Embryonic facial prominence (tissue), 1 donor: ENCODE data around the gene EEPD1.
A peak's percentile ranks its signal among the peaks of the same experiment; 100 is the strongest.
"Not testable (repeated sequence)": the region's sequence is repeated elsewhere in the genome, so short reads cannot be mapped to it uniquely, and the experiment has no call there.

Experiments
- DNase-seq: peaks from one replicate; pipeline ENCODE4 v3.0.0-alpha.2; 2016; ENCODE audit errors: extremely low spot score

Gene EEPD1

DNA sequence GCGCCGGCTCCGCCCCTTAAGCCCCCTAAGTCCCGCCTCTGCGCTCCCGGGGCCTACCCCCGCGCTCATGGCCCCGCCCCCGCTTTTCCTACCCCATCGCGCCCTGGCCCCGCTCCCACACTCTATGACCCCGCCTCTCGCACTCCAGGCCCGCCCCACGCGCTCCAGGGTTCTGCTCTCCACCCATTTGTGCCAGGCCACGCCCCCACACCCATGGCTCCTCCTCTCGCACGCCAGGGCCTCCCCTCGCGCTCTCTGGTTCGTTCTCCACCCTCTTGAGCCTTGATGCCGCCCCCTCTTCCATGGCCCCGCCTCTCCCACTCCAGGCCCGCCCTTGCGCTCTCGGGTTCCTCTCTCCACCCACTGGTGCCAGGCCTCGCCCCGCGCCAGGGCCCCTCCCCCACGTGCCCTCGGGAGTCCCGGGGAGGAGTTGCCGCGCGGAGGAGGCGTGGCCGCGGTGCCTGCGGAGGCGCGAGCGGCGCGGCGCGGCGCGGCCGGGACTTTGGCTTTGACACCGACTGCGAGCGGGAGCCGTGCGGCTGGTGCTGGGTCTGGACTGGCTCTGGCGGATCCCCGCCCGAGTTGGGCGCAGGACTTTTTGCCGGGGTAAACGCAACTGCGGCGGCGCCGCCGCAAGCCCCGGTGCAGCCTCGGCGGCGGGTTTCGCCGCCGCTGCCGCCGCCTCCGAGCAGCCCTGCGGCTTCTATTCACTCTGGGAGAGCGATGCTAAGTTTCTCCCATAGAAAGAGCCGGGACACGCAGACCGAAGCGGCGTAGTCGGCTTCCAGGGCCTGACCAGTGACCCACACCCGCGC is at the start of gene EEPD1:
Gene EEPD1, plus strand, starts transcription at position 499 of the 815 bp plus-strand sequence. CDS start 1,071 bp downstream, outside the sequence.
- DNase-seq = peak; percentile 98

DNA sequence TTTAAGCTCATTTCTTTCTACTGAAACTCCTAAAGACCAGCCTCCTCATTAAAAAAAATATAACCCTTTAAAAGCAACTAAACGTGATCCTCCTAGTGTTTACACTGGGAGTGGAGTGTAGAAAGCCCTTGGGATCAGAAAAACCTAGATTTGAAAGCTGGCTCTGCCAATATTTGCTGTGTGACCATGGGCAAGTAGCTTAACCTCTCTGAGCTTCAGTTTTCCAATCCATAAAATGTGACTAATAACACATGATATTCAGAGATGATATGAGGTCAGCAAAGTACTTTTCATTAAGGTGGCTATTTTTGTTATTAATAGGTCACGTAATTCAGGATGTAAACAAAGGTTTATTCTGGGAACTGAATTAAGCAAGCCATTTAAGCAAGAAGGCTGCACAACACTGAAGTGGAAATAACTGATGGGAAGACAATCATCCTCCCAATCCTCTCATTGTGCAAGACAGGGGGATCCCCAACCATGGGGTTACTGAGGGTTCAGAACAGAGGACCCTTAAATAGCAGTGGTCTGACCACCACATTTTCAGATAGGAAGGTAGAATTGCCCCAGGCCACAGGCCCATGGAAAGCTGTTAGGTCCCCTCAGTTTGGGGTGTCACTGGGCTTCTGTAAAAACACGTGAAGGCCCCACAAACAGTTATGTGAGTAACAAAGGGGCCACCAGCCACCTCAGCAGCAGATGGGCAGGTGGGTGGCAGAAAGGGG is 49.1 kb upstream of the EEPD1 start:
- DNase-seq = no peak

DNA sequence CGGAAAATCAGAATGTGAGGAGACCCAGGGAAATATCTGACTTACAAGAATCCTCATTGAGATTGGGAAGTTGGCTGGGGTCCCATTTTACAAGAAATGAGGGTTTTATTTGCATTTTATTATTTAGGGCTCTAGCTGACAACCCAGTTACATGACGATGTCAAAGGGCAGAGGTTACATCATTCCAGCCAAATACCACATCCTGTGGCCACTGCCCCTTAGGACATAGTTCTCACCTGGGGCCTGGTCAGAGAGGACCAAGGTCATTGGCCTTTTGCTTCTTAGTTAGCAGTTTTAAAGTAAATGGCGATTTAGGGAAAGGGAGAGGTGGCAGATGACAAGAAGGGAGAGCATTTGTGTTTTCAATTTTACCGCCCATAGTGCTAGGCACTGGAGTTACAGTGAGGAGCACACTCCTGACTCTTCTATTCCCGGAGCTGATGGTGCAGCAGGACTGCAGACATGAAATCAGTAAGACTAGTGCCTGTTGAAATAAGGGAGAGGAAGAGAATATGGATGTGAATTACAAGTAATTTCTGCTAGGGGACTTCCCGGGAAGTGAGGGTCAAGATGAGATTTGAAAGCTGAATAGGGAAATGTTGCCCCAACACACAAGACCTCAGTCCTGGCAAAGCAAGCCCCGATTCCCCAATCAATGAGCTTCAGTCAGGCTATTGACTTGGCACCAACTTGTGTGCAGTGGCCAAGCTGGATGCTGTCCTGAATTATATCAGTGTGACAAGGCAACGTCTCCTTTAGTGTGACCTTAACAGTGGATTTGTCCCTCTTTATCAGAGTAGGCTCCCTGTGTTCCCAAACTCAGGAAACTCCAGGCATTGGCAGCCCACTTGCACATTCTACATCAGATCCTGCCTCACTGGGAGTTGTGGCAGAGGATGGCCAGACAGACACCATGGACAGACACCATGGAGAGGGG is 45.8 kb upstream of the EEPD1 start:
- DNase-seq = not testable (repeated sequence)

DNA sequence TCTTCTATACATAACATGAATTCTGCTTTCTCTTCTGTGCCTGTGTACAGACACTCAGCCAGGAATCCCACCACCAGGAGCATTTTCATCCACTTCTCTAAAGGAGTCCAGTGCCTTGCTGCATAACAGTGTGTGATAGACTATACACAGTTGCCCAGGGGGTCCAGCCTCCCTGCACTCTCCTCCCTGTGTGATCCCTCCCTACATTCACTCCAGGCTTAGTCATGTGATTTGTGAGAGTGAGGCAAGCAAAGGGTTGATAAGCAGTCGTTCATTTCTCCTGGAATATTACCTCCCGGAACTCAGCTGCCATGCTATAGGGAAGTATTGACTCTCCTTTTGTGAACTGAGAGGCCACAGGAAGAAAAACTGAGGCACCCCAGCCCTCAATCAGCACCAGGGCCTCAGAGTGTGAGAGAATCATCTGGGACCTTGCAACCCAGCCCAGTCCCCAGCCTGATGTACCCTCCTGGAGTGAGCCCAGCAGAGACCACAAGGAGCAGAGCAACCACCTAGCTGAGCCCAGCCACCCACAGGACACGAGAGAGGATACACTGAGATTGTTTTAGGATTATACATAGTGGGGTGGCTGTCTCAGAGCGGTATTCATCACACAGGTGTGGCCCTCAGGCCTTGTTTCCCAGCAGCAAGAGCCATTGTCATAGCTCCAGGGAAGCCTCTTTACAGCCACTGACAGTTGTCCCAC is 45.0 kb upstream of the EEPD1 start:
- DNase-seq = no peak

DNA sequence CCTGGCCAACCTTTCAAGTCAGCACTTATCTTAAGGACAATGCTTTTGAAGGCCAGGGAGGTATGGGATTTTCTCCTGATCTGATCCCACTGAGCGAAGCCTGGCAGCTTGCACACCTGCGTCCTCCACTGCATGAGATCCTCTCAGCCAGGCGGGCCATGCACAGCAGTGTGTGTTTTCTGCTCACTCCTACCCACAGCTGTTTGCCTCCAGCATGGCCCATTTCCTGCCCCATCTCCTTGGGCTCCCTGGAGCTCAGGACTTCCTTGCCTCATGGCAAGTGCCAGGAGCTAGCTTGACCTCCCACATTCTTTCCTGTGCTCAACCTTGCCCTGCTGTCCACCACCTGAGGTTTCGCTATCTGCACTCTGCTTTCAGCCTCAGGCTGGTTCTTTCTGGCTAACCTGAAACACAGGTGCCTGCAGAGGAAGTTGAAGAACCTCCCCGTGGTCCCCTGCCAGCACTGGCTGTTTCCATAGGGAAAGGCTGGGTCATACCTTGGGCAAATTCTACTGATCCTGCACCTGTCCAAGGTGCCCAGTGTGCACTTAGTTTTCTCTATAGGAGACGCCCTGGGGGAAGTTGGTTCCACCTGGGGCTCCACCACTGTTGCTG is 43.9 kb upstream of the EEPD1 start:
- DNase-seq = no peak

DNA sequence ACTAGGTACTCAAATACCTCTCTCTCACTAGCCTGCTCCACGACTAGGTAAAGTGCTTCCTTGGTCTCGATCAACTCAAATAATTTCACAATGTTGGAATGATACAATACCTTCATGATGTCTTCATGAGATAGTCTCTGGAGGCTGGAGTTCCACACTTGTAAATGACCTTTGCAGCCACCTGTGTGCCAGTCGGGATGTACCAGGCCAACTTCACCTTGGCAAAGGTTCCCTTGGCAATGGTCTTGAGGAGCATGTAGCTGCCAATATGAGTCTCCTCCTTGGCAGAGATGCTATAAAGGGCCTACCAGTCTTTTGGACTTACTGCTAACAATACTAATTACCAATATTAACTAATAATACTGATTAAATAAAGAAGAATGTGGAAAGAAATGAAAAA is 42.5 kb upstream of the EEPD1 start:
- DNase-seq = no peak

DNA sequence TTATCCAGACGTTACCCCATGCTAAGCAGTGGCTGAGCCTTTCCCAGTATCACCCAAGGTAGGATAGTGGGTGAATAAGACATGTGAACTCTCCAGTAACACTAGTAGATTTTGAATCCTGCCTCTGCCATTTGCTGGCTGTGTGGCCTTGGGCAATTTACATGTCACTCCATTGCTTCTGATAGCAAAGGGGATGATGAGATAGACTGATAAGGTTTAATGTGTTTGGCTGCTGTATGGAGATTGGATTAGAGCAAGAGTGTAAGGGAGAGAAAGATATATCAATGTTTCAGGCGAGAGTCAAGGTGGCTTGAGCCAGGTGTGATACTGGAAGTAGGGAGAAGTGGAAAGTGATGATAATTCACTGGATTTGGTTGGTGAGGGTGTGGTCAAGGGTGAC is 40.1 kb upstream of the EEPD1 start:
- DNase-seq = no peak

DNA sequence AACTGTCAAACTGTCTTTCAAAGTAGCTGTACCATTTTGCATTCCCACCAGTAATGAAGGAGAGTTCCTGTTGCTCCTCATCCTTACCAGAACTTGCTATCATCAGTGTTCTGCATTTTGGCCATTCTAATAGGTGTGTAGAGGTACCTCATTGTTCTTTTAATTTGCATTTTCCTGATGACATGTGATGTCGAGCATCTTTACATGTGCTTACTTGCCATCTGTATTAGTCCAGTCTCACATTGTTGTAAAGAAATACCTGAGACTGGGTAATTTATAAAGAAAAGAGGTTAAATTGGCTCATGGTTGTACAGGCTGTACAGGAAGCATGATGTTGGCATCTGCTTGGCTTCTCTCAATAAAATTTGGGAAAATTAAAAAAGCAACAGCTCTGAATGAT is 38.7 kb upstream of the EEPD1 start:
- DNase-seq = no peak

DNA sequence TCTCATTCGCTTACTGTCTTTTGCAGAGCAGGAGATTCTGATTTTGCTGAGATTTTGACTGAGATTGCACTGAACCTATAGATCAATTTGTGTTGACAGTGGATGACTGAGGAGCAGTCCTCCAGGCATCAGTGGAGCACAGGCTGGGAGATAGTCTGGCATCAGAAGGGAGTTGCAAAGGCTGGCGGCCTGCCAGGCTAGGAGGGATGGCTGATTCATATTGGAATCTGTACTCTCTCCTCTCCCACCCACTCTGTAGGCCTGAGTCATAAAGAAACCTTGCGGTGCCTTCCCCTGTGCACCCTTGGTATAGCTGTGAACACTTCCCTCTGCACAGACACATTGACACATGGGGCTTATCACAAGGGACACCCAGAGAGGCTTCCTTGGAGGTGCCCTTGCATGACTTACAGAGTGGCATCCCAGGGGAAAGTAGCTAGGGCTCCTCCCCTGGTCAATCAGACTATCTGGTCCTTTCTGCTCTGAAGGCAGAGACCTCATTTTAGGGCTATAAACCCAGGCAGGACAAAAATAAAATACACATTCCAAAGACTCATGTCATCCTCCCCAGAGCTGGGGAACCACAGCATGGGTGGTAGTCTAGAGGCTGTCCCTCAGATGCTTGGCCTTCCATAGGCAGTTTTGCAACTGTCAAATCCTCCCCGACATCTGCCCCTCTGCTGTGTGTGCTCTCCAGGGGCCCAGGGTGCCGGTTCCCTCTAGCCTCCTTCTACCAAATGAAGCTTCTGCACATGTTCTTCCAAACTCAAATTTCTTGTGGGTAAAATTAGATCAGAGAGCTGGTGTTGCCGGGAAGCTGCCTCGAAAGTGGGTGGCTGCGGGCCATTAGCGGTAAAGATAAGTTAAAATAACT is 37.4 kb upstream of the EEPD1 start:
- DNase-seq = no peak

DNA sequence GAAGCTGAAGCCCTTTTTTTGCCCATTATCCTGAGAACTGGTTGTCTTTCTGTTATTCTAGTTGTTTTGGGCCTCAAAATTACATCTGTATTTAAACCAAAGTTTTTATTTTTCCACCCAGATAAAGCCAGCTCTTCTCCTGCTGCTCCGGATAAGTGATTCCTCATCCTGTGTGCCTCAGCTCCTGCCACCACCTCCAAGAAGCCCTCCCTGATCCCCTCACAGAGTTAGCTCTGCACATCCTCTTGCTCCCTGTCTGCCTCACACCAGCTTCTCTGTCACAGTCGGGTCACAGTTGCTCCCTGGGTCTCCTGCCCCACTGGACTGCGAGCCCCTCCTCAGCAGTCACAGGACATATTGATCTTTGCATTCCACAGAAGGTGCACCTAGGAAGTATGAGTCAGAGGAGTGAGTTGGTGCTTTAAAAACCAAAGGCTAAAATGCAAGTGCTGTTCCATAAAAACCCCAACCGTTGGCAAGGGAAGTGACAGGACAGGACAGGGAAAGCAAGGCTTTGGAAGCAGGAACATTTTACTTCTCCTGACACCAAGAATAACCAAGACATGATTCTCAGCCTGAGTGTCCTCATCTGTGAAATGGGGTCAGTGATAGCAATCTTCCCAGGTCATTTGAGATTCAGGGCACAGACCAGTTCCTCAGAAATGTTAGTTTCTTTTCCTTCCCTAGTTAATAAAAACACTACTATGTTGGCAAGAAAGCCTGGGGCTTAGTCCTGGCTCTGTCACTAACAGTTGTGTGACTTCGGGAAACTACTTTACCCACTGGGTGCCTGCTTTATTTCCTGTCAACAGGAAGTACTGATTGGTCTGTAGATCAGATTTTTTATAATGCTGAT is 36.5 kb upstream of the EEPD1 start:
- no peak for DNase-seq

DNA sequence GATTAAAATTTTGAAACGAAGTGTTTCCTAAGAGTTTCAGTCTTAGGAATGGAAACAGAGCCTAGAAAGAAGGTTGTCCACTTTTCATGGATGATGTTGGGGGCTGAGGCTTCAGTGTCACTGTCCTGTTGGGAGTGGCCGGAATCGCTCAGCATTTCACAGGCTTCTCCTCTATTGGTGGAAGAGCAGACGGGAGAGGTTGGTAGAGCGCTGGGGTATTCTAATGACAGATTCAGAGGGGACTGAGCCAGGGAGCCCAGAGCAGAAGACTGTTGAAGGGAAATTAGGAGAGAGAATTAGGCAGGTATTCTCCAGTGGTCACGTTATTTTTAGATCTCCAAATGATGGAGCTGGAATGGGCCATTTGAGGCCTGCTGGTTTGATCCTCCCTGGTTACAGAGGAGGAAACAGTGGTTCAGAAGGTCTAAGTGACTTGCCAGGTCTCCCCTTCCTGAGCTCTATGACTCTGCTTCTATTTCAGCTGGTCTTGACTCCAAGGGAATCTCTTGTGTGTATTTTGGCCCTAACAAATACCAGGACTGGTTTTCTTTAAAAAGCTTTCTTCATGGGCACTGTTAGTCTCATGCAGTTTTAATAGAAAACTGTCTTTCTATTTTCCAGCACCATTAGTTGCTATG is 35.7 kb upstream of the EEPD1 start:
- DNase-seq = no peak

DNA sequence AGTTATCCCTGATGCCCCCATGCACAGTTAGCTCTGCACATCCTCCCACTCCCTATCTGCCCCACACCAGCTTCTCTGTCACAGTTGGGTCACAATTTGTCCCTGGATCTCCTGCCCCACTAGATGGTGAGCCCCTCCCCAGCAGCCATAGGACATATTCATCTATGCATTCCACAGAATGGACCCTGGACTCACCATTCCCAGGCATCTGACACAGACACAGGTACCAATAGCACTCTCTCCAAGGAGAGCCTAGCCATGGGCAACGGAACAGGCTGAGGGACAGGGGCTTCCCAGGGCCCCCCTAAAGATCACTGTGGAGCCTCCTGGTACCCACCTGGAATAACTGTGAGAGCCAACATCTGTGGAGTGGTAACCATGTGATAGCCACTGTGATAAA is 34.7 kb upstream of the EEPD1 start:
- no peak for DNase-seq

DNA sequence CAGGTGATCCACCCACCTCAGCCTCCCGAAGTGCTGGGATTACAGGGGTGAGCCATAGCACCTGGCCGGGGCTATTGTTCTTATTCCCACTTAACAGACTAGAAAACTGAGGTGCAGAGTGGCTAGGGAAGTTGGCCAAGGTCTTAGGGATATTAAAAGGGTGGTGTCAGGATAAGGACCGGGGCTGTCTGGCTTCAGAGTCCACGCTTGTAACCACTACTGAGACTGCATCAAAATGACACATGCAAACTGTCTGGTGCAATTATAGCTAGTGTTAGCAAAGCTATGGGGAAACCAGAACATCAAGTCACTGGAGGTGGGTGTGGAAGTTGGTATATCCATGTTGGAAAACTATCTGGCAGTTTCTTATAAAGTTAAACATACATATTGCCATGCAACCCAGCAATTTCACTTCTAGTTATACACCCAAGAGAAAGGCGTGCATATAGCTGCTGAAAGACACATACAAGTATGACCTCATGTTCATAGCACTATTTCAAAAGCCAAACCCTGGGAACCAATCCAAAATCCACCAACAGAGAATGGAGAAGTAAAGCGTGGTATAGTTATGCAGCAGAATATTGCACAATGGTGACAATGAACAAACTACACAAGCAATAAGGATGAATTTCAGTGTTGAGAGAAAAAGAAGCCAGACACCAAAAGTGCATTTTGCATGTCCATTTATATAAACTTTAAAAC is 33.9 kb upstream of the EEPD1 start:
- DNase-seq = no peak

DNA sequence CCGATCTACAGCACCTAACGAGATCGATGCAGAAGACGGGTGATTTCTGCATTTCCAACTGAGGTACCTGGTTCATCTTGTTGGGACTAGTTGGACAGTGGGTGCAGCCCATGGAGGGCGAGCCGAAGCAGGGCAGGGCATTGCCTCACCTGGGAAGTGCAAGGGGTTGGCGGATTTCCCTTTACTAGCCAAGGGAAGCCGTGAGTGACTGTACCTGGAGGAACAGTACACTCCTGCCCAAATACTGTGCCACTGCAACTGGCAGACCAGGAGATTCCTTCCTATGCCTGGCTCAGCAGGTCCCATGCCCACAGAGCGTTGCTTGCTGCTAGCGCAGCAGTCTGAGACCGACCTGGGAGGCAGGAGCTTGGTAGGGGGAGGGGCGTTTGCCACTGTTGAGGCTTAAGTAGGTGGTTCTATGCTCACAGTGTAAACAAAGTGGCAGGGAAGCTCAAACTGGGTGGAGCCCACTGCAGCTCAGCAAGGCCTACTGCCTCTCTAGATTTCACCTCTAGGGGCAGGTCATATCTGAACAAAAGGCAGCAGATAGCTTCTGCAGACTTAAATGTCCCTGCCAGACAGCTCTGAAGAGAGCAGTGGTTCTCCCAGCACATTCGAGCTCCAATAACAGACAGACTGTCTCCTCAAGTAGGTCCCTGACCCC is 32.9 kb upstream of the EEPD1 start:
- DNase-seq = not testable (repeated sequence)

DNA sequence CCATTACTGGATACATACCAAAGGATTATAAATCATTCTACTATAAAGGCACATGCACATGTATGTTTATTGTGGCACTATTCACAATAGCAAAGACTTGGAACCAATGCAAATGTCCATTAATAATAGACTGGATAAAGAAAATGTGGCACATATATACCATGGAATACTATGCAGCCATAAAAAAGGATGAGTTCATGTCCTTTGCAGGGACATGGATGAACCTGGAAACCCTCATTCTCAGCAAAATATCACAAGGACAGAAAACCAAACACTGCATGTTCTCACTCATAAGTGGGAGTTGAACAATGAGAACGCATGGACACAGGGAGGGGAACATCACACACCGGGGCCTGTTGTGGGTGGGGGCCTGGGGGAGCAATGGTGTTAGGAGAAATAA is 27.4 kb upstream of the EEPD1 start:
- not testable (repeated sequence) for DNase-seq

DNA sequence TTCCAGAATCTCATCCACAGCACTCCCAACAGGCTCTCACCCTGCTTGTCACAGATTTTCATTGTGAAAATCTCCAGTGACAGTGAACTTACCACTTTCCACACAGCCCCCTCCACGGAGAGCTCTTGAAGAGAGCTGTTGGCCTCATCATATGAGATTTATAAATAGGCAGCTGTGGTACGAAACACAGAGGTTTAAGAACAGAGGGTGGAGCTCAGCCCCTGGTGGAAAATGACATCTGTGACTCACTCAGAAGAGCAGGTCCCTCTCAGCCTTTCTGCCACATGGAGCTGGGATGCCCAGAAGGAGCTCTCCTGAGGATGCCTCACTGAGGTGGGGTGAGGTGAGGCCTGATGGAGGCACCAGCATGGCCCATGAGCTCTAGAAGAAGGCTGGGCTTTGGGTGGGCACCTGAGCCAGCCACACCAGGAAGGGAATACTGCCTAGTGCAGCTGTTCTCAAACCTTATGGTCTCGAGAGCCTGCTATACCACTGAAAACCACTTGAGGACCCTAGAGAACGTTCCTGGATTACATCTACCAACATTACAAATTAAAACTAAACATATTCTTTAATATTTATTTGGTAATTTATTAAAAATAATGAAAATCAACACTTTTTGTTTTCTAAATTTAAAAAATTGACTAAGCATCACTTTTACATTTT is 25.8 kb upstream of the EEPD1 start:
- DNase-seq = no peak
